Suppressor macrophage treated with lipopolysaccharide for 1 hour (primary cell): ENCODE measurements around the gene ZBTB17.
A peak's percentile ranks its signal among the peaks of the same experiment; 100 is the strongest.

ENCODE experiments used
- DNase-seq, 3 donors: peaks; one replicate each; pipeline ENCODE4 v3.0.0-alpha.2; 2020 to 2022

The ZBTB17 gene

GRCh38 chr1:15959827-15960446 is 16.0 kb downstream of the ZBTB17 start:
- no peak for DNase-seq

GRCh38 chr1:15959424-15959823 is 16.5 kb downstream of the ZBTB17 start:
- DNase-seq, result no peak

- DNase-seq, result no peak
Measured at GRCh38 chr1:15958793-15959192, 17.1 kb downstream of the ZBTB17 start.

- DNase-seq, result peak in 1 of 3 donors; percentile 18
Measured at GRCh38 chr1:15958111-15958510, 17.8 kb downstream of the ZBTB17 start.

- DNase-seq, result no peak
Measured at GRCh38 chr1:15957221-15958095, 18.4 kb downstream of the ZBTB17 start.

GRCh38 chr1:15956150-15956549 is 19.8 kb downstream of the ZBTB17 start:
- no peak for DNase-seq

- DNase-seq, result no peak
Measured at GRCh38 chr1:15955552-15955951, 20.3 kb downstream of the ZBTB17 start.

GRCh38 chr1:15954316-15954715 is 21.6 kb downstream of the ZBTB17 start:
- DNase-seq, result no peak

GRCh38 chr1:15953791-15954241 is 22.1 kb downstream of the ZBTB17 start:
- DNase-seq, result no peak

GRCh38 chr1:15953294-15953771 is 22.6 kb downstream of the ZBTB17 start:
- no peak for DNase-seq

GRCh38 chr1:15952317-15953258 is 23.3 kb downstream of the ZBTB17 start:
- peak; percentile 90 to 95 (median 94) for DNase-seq

- no peak for DNase-seq
Measured at GRCh38 chr1:15951341-15952153, 24.4 kb downstream of the ZBTB17 start.

GRCh38 chr1:15950763-15951295 is 25.1 kb downstream of the ZBTB17 start:
- peak; percentile 25 to 51 (median 47) for DNase-seq

GRCh38 chr1:15950302-15950701 is 25.6 kb downstream of the ZBTB17 start:
- peak; percentile 25 to 57 (median 36) for DNase-seq

GRCh38 chr1:15949453-15950245 is 26.3 kb downstream of the ZBTB17 start:
- DNase-seq, result peak; percentile 95 to 96 (median 96)

GRCh38 chr1:15948595-15949452 is 27.1 kb downstream of the ZBTB17 start:
- peak; percentile 79 to 85 (median 84) for DNase-seq

GRCh38 chr1:15948091-15948591 is 27.8 kb downstream of the ZBTB17 start:
- no peak for DNase-seq

- no peak for DNase-seq
Measured at GRCh38 chr1:15947382-15948090, 28.4 kb downstream of the ZBTB17 start.
